ENCODE data around the gene FRMD6.

GRCh38 chr14:51735851-51736250, 84.1 kb downstream of the FRMD6 start:
- TF ChIP-seq, protein P1, sequence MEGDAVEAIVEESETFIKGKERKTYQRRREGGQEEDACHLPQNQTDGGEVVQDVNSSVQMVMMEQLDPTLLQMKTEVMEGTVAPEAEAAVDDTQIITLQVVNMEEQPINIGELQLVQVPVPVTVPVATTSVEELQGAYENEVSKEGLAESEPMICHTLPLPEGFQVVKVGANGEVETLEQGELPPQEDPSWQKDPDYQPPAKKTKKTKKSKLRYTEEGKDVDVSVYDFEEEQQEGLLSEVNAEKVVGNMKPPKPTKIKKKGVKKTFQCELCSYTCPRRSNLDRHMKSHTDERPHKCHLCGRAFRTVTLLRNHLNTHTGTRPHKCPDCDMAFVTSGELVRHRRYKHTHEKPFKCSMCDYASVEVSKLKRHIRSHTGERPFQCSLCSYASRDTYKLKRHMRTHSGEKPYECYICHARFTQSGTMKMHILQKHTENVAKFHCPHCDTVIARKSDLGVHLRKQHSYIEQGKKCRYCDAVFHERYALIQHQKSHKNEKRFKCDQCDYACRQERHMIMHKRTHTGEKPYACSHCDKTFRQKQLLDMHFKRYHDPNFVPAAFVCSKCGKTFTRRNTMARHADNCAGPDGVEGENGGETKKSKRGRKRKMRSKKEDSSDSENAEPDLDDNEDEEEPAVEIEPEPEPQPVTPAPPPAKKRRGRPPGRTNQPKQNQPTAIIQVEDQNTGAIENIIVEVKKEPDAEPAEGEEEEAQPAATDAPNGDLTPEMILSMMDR (IDR thresholded peaks at IDR 0.05; ENCODE audit: insufficient read depth, low read length): no peak
- TF ChIP-seq GABPA (IDR thresholded peaks at IDR 0.05; ENCODE audit: low read depth) (no peak), POLR2AphosphoS5 (IDR thresholded peaks at IDR 0.05; ENCODE audit: low read depth) (no peak)
